Measurements from ENCODE around the gene SLC1A2. TPM values are rescaled to one million over a fixed set of nuclear protein-coding genes. Genes with fewer than 3 reads are reported as not detected.

SLC1A2 gene
- total RNA-seq, 1 experiment from 2014 or later: 0.50 TPM

DNA sequence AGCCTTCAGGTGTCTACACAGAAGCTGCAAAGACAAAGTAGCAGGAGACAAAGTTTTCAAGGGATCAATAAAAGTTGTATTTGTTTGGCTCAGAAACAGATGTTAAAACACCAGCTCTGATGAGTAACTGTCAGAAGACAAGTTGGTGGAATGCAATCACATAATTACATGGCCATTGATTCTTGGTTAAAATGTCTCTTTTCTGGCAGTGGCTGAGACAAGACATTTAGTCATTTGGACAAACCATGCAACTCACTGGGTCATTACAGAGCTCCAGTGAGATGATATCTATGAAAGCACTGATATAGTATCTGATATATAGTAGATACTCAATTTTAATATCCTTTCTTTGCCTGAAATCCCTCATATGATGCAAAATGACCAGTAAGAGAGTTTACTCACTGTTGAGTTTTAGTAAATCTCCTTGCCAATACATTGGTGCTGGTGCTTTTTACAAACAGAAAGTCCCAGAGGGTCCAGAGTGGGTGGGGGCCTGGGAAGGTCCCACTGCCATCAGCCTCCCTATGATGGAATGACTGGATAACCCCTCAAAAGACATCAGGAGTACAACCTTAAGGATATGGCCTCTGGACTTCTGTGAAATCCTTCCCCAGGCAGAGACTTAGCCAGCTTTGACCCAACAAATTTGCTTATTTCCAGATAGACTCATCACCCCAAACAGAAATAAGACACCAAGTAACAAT, 95.0 kb downstream of the SLC1A2 start:
- H3K56ac ChIP-seq (ENCODE audit: insufficient read length, low read depth, low read length): no peak overlapping the region
- H2BK120ac ChIP-seq (ENCODE audit: low read depth, low read length, poor library complexity, severe bottlenecking): no peak overlapping the region
- no peak overlapping the region for H3K4me3 Mint-ChIP-seq
- no peaks in the 10 kb centered on the region for H3K79me2 ChIP-seq (ENCODE audit: insufficient read depth, low read length)
- no peaks in the 10 kb centered on the region; a peak in 1 of 7 replicates for H3K36me3 Mint-ChIP-seq (ENCODE audit: insufficient read depth in 1 of 3, low read depth in 3 of 3)
- H2AFZ ChIP-seq (ENCODE audit: low read length): no peak overlapping the region
- H3K23me2 ChIP-seq (ENCODE audit: insufficient read length, low read depth, low read length, poor library complexity, severe bottlenecking): no peaks in the 10 kb centered on the region
- H4K20me1 ChIP-seq (ENCODE audit: control insufficient read depth, insufficient read depth, insufficient read length): no peaks in the 10 kb centered on the region
- no peak overlapping the region for H4K91ac ChIP-seq (ENCODE audit: insufficient read length, low read depth, low read length)
- H3K27me3 Mint-ChIP-seq (ENCODE audit: low read depth): peaks cover 56% of the 10 kb centered on the region
- no peak overlapping the region for H3K23ac ChIP-seq (ENCODE audit: insufficient read length, low read depth, low read length)
- DNase-seq: no peak
- H3K4me2 ChIP-seq (ENCODE audit: insufficient read depth, insufficient read length, low read length): no peak overlapping the region
- H3K27me3 ChIP-seq (ENCODE audit: insufficient read depth, low read length): no peaks in the 10 kb centered on the region; the same call in 1 of the 2 replicates
- no peak overlapping the region for H2BK5ac ChIP-seq (ENCODE audit: insufficient read length, low read length)
- H2BK12ac ChIP-seq (ENCODE audit: insufficient read length, low read depth, low read length): no peak overlapping the region
- no peaks in the 10 kb centered on the region; a peak in 1 of 5 replicates for H3K9me3 Mint-ChIP-seq
- H3K9me3 ChIP-seq (ENCODE audit: control insufficient read depth, low read depth, low read length): no peaks in the 10 kb centered on the region
- H3K27ac ChIP-seq (ENCODE audit: insufficient read length, low read depth, low read length): no peak overlapping the region
- TF ChIP-seq, protein P1, sequence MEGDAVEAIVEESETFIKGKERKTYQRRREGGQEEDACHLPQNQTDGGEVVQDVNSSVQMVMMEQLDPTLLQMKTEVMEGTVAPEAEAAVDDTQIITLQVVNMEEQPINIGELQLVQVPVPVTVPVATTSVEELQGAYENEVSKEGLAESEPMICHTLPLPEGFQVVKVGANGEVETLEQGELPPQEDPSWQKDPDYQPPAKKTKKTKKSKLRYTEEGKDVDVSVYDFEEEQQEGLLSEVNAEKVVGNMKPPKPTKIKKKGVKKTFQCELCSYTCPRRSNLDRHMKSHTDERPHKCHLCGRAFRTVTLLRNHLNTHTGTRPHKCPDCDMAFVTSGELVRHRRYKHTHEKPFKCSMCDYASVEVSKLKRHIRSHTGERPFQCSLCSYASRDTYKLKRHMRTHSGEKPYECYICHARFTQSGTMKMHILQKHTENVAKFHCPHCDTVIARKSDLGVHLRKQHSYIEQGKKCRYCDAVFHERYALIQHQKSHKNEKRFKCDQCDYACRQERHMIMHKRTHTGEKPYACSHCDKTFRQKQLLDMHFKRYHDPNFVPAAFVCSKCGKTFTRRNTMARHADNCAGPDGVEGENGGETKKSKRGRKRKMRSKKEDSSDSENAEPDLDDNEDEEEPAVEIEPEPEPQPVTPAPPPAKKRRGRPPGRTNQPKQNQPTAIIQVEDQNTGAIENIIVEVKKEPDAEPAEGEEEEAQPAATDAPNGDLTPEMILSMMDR (conservative IDR thresholded peaks at IDR 0.05): no peak
- H3K79me1 ChIP-seq (ENCODE audit: insufficient read depth, low read depth, low read length, poor library complexity, severe bottlenecking): no peaks in the 10 kb centered on the region
- no peak overlapping the region for H2AK5ac ChIP-seq (ENCODE audit: insufficient read length, low read length)
- H3K9ac ChIP-seq (ENCODE audit: extremely low read depth, insufficient read length, low read length): no peak overlapping the region
- H3K14ac ChIP-seq (ENCODE audit: insufficient read depth, low read length): no peak overlapping the region
- H2BK20ac ChIP-seq (ENCODE audit: low read depth, low read length, poor library complexity, severe bottlenecking): no peak overlapping the region
- no peak overlapping the region for H3K27ac Mint-ChIP-seq
- H3K4ac ChIP-seq (ENCODE audit: low read depth, low read length): no peak overlapping the region
- no peak overlapping the region for H3T11ph ChIP-seq (ENCODE audit: low read length)
- no peak overlapping the region for H3K18ac ChIP-seq (ENCODE audit: insufficient read length, low read depth, low read length)
- no peak overlapping the region for H4K8ac ChIP-seq (replicated peaks; ENCODE audit: insufficient read length, low read depth, low read length)
- no peak overlapping the region for H4K5ac ChIP-seq (ENCODE audit: insufficient read length, low read depth, low read length)
- H2BK15ac ChIP-seq (ENCODE audit: low read depth, low read length): no peak overlapping the region
- peaks cover 13 to 19% of the 10 kb centered on the region in 2 experiments for H3K4me1 Mint-ChIP-seq
- H3K4me1 ChIP-seq (ENCODE audit: insufficient read depth, low read length): peaks cover 5% of the 10 kb centered on the region; the same call in 1 of the 2 replicates

Measured in H9 (cell line).